ENCODE measurements around the gene IRF8.

GRCh38 chr16:85969591-85969990, 70.6 kb downstream of the IRF8 start:
- no peak for TF ChIP-seq BACH2 (CRISPR knock-in tag; IDR thresholded peaks at IDR 0.05; ENCODE audit: borderline replicate concordance)
- TF ChIP-seq RARB (CRISPR knock-in tag; IDR thresholded peaks at IDR 0.05): no peak
- TF ChIP-seq ZFP30 (CRISPR knock-in tag; IDR thresholded peaks at IDR 0.05): no peak
- no peak for TF ChIP-seq TOX (CRISPR knock-in tag; IDR thresholded peaks at IDR 0.05; ENCODE audit: borderline replicate concordance)
- TF ChIP-seq ESRRG (CRISPR knock-in tag; IDR thresholded peaks at IDR 0.05): no peak
- no peak for TF ChIP-seq PPARA (CRISPR knock-in tag; IDR thresholded peaks at IDR 0.05; ENCODE audit: borderline replicate concordance)
